Ascending aorta (tissue), 2 donors: Measurements from ENCODE around the gene CHRNA9. TPM values are rescaled to one million over a fixed set of nuclear protein-coding genes. Genes with fewer than 3 reads are reported as not detected.

ENCODE experiments used
- DNase-seq, 2 donors: peaks; one replicate each; pipeline ENCODE4 v3.0.0-alpha.2; 2019; ENCODE audit warnings: low spot score in 2 of 2
- H3K27ac ChIP-seq, 2 donors: fragments of 200-600 bp; sonication (generic); one replicate each; pipeline ENCODE4 v1.5.1; 2016 to 2017; ENCODE audit warnings: mild to moderate bottlenecking in 1 of 2
- H3K27me3 ChIP-seq: fragments of 200-600 bp; sonication (generic); one replicate; pipeline ENCODE4 v1.5.1; 2017
- H3K36me3 ChIP-seq, 2 donors: fragments of 200-600 bp; sonication (generic); one replicate each; pipeline ENCODE4 v1.5.1; 2016
- H3K4me1 ChIP-seq, 2 donors: fragments of 200-600 bp; sonication (generic); one replicate each; pipeline ENCODE4 v1.5.1; 2016 to 2017; ENCODE audit warnings: mild to moderate bottlenecking in 1 of 2
- H3K4me3 ChIP-seq, 2 donors: fragments of 200-600 bp; sonication (generic); one replicate each; pipeline ENCODE4 v1.5.1; 2016 to 2017; ENCODE audit warnings: mild to moderate bottlenecking in 1 of 2
- H3K9me3 ChIP-seq, 2 donors: fragments of 200-600 bp; sonication (generic); one replicate each; pipeline ENCODE4 v1.5.1; 2016
- intact Hi-C: fragments of 100-400 bp; cut with DNase I; formaldehyde crosslinking; loops from one replicate; pipeline ENCODE4 v1.15.1; 2023
- total RNA-seq: library from RNA; depleted of rRNA; stranded (reverse); fragments of >200 nt; gene quantifications from one replicate; pipeline ENCODE4 v1.1.0, GENCODE V29; 2016
- TF ChIP-seq, protein P1 (sequence below), 3 experiments: fragments of 200-600 bp in 2 of 3; fragments of 450-650 bp in 1 of 3; sonication (generic) in 2 of 3; IDR thresholded peaks; one replicate each; pipeline ENCODE4 v1.5.1; 2016 to 2019; ENCODE audit warnings: antibody characterized with exemption in 3 of 3, mild to moderate bottlenecking in 1 of 3, moderate library complexity in 1 of 3

The CHRNA9 gene
- total RNA-seq, 1 donor from 2014 or later: not detected

DNA sequence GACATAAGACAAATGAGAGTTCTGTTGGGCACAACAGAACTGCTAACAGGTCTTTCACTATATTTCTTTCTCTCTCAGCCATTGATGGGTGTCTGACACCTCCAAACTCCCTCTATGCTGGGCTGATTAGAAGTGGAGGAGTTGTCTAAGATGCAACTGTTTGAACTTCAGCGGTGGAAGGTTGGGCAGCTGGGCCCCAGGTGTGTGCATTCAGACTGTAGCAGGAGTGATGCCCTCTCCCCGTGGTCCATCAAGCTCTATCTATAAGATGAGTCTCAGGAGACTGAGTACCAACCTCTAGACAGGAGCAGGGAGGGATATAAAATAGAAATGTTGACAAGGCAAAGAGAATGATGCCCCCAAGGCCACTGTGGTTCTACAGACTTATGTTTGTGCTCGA lies 28.2 kb upstream of the CHRNA9 start:
- H3K27me3 ChIP-seq: no peaks in the 10 kb centered on the region
- H3K9me3 ChIP-seq: no peaks in the 10 kb centered on the region
- no peaks in the 10 kb centered on the region for H3K36me3 ChIP-seq
- intact Hi-C loops: no loop called here
- H3K4me1 ChIP-seq: no peaks in the 10 kb centered on the region
- DNase-seq: no peak
- H3K27ac ChIP-seq: no peak overlapping the region
- TF ChIP-seq, protein P1, sequence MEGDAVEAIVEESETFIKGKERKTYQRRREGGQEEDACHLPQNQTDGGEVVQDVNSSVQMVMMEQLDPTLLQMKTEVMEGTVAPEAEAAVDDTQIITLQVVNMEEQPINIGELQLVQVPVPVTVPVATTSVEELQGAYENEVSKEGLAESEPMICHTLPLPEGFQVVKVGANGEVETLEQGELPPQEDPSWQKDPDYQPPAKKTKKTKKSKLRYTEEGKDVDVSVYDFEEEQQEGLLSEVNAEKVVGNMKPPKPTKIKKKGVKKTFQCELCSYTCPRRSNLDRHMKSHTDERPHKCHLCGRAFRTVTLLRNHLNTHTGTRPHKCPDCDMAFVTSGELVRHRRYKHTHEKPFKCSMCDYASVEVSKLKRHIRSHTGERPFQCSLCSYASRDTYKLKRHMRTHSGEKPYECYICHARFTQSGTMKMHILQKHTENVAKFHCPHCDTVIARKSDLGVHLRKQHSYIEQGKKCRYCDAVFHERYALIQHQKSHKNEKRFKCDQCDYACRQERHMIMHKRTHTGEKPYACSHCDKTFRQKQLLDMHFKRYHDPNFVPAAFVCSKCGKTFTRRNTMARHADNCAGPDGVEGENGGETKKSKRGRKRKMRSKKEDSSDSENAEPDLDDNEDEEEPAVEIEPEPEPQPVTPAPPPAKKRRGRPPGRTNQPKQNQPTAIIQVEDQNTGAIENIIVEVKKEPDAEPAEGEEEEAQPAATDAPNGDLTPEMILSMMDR (IDR thresholded peaks at IDR 0.05): no peak
- no peak overlapping the region for H3K4me3 ChIP-seq

DNA sequence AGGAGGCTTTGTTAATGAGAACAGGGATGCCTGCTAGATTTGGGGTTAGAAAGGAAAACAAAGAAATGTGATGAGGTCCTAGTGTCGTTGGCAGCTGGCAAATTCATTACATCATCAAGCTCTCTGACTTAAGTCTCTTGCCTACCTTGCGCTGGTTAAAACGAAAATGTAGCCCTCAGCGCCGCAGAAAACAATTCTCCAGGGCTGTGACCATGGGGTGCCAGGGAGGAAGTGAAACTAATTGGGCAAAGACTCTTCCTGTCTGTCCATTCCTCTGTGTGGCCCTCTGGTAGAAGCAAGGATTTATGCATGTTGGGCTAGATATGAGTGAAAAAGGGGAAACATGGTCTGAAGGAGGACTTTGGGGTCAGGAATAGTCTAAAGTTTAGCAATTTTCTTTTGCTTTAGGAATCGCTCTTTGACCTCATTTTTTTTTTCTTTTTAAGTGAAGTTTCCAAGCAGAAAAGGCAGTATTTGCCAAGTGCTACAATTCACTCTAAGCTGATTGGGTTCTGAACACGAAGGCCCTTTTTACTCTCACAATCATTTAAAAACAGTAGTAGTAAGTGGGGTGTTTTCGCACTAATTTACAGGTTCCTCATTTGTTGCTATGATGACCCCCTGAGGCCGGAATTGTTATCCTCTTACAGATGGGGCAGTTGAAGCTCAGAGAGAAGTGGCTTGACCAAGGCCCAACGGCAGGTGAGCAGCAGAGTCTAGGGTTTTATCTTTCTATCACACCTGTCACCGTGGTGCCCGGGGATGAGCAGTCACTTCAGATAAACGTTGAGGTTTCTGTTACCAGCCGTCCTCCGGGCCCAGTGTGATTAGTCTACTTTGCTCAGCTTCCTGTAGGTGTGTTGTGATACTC lies 27.3 kb upstream of the CHRNA9 start:
- H3K4me1 ChIP-seq: no peaks in the 10 kb centered on the region
- peak in 1 of 2 donors; percentile 70 for DNase-seq
- intact Hi-C loops: loop anchor here (2.0 kb wide), 2 partner anchors 157 to 251 kb away; partner anchors contain the start of gene N4BP2

DNA sequence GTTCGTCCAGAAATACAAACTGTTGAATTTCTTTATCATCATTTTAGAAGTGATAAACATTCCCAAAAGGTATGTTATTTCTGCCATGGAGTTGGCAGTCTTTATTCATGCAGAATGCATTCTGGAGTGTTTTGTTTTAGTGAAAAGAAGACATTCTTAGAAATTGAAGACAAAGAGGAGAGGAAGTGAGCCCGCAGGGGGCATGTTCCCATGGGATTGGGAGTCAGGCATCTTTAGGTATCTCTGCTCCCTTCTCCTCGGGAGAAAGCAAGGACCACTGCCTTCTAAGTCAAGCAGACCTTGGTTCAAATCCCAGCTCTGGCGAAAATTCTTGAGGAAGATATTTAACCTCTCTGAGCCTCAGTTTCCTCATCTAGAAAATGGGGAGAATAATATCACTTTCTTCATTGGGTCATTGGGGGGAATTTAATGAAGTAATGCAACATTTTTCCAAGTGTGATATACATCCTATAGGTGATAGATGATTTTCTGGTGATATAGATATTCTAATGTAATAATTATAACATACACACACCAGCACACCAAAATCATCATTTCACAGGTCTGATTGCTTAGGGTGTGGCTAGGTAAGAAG lies 26.5 kb upstream of the CHRNA9 start:
- DNase-seq: no peak
- no peaks in the 10 kb centered on the region for H3K36me3 ChIP-seq
- no peak overlapping the region for H3K4me3 ChIP-seq
- H3K4me1 ChIP-seq: no peaks in the 10 kb centered on the region
- no peaks in the 10 kb centered on the region for H3K27me3 ChIP-seq
- intact Hi-C loops: loop anchor here (2.0 kb wide), 2 partner anchors 158 to 252 kb away; partner anchors contain the start of gene N4BP2
- no peaks in the 10 kb centered on the region for H3K9me3 ChIP-seq
- TF ChIP-seq, protein P1 (IDR thresholded peaks at IDR 0.05): no peak
- no peak overlapping the region for H3K27ac ChIP-seq

More for the DNA sequence above, 27.3 kb upstream of the CHRNA9 start:
- no peak overlapping the region for H3K27ac ChIP-seq
- no peaks in the 10 kb centered on the region for H3K9me3 ChIP-seq
- TF ChIP-seq, protein P1 (IDR thresholded peaks at IDR 0.05): no peak
- H3K27me3 ChIP-seq: no peaks in the 10 kb centered on the region
- H3K4me3 ChIP-seq: no peak overlapping the region
- H3K36me3 ChIP-seq: no peaks in the 10 kb centered on the region

DNA sequence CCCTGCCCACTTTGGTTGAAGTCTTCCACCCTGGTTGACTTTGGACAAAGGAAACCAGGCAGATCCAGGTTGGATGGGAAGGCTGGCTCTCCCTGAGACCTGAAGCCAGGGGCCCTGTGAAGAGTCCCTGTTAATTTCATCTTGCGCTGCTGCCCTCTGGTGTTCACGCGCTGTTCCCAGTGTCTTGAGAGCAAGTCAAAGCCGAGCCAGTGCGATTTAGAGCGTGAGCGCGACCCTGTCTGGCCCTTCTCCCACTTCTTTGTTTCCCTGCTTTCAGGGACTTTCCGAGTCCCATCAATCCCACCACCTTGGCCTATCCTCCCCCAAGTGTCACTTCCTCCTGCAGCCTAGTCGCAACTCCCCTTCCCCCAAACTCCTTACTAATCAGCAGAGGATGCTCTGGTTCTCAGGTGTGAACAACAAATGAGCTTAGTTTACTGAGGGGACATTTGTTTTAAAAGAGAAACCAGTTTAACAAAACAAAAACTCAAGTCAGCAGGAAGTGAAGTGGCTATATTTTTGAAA lies 25.8 kb upstream of the CHRNA9 start:
- H3K36me3 ChIP-seq: no peaks in the 10 kb centered on the region
- no peaks in the 10 kb centered on the region for H3K9me3 ChIP-seq
- no peaks in the 10 kb centered on the region for H3K4me1 ChIP-seq
- H3K4me3 ChIP-seq: peak overlapping the region in 1 of 2 donors; percentile 23
- TF ChIP-seq, protein P1 (IDR thresholded peaks at IDR 0.05): peak; percentile 58 to 87 (median 79)
- no peak overlapping the region for H3K27ac ChIP-seq
- peak; percentile 59 to 93 for DNase-seq
- no peaks in the 10 kb centered on the region for H3K27me3 ChIP-seq
- intact Hi-C loops: loop anchor here (2.0 kb wide), 2 partner anchors 159 to 253 kb away; partner anchors contain the start of gene N4BP2

DNA sequence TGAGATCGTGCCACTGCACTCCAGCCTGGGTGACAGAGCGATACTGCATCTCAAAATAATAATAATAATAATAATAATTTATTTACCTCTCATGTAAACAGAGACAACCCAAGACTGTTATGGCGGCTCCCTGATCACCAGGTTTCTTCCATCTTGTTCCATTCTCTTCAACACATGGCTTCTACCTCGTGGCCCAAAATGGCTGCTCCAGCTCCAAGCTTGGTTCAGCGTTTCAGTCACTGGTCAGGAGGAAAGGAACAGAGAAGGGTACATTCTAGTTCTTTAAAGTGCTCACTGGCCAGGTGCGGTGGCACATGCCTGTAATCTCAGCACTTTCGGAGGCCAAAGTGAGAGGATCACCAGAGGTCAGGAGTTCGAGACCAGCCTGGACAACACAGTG lies 24.9 kb upstream of the CHRNA9 start:
- intact Hi-C loops: no loop called here
- no peak for DNase-seq
- no peaks in the 10 kb centered on the region for H3K36me3 ChIP-seq
- no peak overlapping the region for H3K4me3 ChIP-seq
- TF ChIP-seq, protein P1 (IDR thresholded peaks at IDR 0.05): no peak
- H3K27ac ChIP-seq: no peak overlapping the region
- H3K27me3 ChIP-seq: no peaks in the 10 kb centered on the region
- H3K9me3 ChIP-seq: no peaks in the 10 kb centered on the region
- no peaks in the 10 kb centered on the region for H3K4me1 ChIP-seq
